ENCODE results near the gene PACS2.
"Not testable (repeated sequence)": the region's sequence is repeated elsewhere in the genome, so short reads cannot be mapped to it uniquely, and the experiment has no call there.

PACS2 gene

DNA sequence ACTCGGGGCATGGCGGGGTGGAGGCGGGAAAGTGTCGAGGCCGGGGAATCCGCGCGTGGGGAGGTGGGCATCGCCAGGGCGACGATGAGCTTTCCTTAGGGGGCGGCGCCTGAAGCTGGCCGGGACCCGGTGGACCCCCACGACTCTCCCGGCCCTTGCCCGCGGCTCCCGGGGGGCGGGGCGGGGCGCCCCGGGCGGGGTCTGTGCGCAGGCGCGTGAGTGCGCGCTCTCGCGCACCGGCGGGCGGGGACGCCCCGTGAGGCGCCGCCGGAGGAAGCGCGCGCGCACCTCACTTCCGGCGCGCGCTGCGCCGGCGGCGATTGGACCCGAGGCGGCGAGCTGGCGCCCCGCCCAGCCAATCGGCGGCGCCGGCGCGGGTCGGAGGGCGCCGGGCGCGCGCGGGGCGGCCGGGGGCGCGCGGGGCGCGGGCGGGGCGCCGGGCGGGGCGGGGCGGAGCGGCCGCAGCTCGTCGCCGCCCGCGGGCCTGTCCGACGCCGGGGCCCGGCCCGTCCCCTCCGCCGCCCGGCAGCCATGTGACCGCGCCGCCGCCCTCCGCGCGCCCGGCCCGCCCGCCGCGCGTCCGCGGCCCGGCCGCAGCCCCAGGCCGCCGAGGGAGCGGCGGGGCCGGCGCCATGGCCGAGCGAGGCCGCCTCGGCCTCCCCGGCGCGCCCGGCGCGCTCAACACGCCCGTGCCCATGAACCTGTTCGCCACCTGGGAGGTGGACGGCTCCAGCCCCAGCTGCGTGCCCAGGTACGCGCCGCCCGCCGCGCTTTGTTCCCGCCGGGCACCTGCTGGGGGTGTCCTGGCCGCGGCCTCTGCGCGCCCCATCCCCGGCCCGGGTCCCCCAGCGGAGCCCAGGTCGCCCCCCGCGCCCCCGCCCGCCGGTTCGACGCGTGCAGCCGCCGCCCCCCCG is at the start of gene PACS2:
Gene PACS2 (plus strand): TSS at position 462 of the 914 bp plus-strand sequence. CDS start 171 bp downstream, at position 633.
- peak; percentile 60 to 75 for DNase-seq

DNA sequence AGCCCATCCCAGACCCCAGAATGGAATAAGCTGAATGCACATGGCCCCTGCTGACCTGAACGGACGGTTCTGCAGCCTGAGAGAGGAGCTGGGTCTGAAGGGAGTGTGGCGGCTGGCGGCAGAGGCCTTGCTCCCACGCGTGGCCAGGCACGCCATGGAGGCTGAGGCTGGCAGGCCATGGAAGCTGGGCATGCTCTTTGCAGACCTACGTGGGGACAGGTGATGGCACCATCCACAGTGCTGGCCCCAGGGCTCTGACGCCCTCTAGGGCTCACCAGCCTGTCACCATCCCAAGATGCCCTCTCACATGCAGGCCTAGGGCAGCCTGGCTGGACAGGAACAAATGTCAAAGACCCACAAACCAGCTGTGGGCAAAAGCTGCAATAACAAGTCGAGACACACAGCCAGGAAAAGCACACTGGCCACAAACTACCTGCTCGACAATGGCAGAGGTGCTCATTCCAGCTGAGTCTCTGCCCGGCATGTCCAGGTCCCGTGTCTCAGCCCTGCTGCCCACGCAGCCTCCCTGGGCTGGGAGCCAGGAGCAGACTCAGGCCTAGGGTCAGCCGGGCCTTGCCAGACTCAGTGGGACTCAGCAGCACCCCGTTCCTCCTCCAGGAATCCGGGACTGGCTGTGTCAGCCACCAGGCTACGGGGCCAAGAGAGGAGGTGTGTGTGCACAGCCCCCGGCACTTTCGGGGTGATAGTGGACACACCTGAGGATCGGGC is 46.6 kb upstream of the PACS2 start:
- no peak for DNase-seq

DNA sequence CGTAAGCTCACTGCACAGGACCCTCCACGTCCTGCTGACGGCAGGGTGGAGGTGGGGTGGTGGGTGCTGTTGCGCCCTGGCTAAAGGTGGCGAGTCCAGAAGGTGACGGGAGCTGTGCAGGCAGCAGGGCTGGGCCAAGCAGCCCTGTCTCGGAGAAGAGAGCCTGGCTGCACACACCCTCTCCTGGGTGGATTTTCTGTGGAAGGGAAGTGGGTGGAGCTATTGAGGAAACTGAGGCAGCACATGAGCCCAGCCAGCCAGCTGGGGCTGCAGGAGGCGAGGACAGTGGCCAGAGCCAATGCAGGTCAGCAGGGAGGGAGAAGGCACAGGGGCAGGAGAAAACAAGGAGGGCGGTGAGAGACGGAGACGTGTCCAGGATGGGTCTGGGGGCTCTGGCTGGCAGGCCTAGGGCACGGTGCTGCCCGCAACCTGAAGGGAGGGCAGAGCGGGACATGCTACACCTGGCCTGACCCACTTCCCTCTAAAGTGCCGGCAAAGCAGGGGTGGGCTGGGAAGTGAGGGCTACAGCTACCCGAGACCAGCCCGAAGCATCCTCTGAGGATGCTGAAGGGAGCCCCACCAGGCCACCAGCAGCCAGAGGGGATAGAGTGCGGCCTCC is 45.7 kb upstream of the PACS2 start:
- DNase-seq = no peak

DNA sequence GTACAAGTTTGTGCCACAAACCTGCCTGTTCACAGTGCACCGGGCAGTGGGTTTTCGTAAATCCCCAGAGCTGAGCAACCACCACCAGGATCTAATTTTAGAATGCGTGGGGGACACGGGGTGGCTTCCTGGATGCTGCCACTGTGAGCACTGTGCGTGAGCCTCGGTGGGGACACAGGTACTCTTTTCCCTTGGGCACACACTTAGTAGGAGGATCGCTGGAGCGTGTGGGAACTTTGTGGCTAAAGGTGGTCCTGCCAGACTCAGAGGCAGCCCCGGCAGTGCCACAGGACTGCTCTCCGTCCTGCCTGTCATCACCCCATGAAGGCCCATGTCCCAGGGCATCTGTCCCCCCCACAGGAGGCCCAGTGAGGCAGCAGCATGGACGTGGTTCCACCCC is 45.1 kb upstream of the PACS2 start:
- no peak for DNase-seq

DNA sequence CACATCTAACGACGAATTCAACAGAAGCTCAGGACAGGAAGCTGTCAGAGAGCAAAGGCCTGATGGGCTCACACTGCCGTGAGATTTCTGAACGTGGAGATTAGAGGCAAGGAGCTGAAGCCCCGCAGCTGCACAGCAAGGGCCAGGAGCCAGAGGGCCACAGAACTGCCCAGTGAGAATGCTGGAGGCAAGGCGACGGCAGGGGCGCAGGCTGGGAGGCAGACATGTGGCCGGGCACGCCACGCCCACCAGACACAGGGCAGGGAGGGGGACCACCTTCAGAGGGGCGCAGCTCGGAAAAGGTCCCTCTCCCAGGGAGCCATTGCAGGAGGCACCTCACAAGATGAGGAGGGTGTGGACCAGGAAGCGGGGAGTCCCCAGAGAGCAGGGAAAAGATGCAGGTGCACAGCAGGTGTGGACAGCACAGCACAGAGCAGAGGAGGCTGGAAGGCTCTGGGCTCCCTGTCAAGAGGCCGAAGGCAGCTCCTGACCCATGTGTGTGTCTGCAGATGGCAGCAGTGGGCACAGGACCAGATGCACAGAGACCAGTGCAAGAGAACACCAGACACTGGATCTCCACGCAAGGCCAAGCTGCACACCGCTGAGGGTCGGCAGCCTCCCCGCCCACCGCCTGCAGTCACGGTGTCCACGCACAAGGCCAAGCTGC is 43.2 kb upstream of the PACS2 start:
- no peak for DNase-seq

DNA sequence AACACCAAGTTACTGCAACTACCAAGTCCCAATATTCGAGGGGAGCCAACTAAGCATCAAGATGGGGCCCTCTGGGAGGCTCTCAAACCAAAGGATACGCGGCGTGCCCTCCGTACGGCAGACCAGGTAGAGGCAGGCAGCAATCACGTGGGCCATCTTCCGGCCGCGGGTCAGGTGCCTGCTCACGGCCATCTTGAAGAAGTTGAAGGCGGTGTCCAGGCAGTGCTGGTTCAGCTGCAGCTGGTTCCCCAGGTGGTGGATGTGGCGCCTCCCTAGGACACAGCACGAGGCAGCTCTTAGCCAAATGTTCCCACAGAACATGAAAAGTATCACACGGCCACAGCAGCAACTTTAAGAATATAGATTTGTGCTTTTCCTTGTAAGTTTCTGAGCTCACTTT is 41.9 kb upstream of the PACS2 start:
- DNase-seq = no peak

DNA sequence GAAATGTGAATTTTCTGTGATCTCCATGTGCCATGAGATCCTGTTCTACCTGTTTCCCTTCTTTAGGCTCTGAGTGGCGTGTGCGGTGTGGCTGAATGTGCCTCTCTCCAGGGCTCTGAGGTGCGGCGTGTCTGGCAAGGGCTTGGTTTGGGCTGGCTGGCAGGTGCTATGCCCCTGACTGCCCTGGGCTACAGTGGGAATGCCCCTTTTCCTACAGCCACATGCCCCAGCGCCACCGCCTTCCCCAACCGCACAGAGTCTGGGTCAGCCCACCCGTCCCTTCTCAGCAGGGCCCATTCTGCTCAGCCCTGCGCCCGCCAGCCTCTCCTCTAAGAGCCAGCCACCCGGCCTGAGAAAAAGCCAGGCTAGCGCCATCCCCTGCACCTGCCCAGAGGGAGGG is 41.5 kb upstream of the PACS2 start:
- DNase-seq = no peak

DNA sequence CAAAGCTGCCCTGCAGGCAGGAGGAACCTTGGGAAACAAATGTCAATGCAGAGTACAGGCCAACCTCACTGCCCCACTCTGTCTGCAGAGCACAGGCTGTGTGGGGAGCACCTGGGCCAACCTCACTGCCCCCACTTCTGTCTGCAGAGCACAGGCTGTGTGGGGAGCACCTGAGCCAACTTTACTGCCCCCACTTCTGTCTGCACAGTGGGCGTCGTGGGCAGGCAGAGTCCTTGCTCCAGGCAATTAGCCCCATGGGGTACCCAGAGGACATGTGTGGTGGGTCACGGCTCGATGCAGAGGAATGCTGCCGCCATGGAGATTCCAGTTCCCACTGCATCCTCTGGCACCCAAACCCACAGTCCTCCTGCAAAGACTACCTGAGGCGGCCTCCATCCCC is 39.9 kb upstream of the PACS2 start:
- no peak for DNase-seq

DNA sequence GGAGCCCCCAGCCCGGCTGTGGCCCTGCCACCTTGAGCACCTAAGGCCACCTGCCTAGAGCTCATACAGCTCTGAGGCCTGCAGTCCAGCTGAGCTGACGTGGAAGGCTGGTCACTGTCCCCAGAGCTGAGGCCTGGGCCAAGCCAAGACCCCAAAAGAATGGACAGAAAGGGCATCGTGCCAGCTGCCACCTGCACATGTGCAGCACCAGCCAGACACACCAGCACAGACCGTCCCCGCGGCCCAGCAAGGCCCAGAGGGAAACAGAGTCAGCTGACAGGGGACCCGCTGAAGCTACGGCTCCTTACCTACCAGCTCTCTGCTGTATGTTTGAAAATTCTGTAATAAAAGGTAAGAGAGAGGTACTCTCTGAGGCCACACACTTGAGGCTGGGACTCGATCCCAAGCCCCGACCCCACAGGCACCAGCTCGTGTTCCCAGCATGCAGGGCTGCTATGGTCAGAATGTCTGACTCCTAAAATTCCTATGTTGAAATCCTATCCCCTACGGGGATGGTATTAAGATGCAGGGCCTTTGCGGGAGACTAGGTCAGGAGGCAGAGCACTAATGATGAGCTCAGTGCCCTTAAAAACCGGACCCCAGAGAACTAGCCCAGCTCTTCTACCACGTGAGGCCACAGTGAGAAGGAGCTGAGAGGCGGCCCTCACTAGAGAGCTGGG is 39.1 kb upstream of the PACS2 start:
- no peak for DNase-seq

DNA sequence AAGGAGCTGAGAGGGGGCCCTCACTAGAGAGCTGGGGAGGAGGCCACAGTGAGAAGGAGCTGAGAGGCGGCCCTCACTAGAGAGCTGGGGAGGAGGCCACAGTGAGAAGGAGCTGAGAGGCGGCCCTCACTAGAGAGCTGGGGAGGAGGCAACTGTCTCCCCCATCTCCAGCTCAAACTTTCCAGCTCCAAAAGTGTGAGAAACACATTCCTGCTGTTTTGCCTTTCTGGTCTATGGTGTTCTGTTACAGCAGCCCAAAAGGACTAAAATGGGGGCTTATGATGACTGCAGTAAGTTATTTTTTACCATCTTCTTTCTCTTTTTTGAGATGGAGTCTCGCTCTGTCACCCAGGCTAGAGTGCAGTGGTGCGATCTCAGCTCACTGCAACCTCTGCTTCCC is 37.1 kb upstream of the PACS2 start:
- not testable (repeated sequence) for DNase-seq

DNA sequence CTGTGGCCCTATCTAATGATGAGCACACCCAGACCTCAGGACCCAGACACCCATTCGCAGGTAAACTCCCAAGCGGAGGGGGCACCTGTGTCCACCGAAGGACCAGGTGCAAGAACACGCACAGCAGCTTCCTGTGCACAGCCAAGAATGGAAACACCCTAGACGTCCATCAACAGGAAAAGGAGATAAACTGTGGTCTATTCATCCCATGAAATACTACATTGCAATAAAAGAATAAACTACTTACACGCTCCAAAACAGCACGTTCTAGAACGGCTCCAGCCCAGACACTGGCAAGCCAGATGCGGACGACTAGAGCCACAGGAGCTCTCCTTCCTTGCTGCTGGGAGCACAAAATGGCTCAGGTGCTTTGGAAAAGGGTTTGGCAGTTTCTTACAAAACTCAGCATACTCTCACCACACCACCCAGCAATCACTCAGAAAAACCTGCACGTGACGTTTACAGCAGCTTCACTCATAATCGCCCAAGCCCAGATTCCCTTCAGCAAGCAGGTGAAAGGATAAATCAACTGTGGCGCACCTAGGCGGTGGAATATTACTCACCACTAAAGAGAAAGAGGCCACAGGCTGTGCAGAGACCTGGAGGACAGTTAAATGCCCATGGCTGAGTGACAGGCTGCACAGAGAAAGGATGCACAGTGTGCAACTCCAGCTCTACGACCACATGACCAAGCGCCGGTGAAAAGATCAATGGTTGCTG is 34.7 kb upstream of the PACS2 start:
- DNase-seq = no peak

DNA sequence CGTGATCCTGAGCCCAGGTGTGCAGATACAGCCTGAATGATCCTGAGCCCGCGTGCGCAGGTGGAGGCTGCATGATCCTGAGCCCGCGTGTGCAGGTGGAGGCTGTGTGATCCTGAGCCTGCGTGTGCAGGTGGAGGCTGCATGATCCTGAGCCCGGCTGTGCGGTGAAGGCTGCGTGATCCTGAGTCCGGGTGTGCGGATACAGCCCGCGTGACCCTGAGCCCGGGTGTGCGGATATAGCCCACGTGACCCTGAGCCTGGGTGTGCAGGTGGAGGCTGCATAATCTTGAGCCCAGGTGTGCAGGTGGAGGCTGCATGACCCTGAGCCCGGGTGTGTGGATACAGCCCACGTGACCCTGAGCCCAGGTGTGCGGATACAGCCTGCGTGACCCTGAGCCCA is 34.0 kb upstream of the PACS2 start:
- DNase-seq = no peak

DNA sequence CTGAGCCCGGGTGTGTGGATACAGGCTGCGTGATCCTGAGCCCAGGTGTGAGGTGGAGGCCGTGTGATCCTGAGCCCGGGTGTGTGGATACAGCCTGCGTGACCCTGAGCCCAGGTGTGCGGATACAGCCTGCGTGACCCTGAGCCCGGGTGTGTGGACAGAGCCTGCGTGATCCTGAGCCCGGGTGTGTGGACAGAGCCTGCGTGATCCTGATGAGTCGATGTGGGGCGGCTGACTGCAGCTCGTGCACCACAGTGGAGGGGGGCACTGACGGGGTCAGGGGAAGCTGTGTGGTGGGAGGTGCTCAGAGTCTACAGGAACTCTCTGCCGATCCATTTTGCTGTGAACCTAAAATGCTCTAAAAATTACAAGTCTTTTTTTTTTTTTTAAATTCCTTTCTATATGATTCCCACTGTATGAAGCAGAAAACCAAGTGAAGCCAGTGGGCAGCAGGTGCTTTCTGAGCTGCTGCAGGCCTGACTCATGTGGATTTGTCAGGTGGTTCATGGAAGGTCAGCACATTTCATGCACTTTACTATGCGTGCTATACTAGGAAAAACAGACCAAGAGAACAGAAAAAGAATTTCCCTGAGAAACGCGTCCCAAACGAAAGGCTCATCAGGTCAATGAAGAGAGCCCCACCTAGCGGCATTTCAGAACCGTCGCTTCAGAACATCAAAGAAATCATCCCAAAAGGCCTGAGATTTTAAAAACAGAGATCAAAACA is 33.0 kb upstream of the PACS2 start:
- DNase-seq = peak in 1 of 2 donors; percentile 11

DNA sequence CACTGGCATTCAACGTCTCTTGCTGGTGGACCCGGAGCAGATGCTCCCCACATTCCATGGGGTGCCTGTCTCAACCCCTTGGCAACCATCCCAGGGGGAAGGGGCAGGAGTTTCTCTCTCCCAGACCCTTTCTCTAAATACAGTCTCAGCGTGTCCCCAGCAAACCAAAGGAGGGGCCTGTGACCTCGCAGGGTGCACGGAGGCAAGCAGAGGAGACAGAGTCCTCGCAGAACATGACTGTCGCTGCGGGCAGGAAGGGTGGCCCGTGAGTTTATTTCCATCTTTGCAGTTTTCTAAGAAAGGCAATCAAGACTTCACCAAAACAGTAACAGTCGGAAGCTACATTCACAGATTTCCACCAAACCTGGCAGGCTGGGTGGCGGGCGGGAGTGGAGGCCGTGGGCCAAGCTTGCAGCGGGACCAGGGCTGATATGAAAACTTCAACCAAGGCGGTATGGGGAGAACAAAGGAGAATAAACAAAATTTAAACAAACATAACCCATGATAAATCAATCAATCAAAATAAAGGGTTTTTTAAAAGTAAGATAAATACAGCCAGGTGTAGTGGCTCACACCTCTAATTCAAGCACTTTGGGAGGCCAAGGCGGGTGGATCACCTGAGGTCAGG is 32.3 kb upstream of the PACS2 start:
- DNase-seq = no peak

DNA sequence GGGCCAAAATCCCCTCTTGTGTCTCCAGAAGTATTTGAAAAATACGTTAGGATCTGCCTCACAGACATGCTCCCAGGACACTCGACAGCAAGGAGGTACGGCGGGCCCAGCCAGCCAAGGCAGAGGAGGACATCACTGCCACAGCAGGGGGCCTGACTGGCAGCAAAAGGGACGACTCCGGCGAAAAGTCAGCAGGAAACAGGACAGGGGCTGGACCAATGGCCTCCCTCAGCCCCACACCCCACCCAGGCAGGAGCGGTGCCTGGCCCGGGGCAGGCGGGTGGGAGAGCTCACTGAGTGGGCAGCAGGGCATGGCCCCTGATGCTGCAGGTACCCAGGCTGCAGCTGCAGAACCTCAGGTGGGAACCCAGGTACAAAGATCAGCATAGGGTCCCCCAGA is 31.5 kb upstream of the PACS2 start:
- DNase-seq = no peak

DNA sequence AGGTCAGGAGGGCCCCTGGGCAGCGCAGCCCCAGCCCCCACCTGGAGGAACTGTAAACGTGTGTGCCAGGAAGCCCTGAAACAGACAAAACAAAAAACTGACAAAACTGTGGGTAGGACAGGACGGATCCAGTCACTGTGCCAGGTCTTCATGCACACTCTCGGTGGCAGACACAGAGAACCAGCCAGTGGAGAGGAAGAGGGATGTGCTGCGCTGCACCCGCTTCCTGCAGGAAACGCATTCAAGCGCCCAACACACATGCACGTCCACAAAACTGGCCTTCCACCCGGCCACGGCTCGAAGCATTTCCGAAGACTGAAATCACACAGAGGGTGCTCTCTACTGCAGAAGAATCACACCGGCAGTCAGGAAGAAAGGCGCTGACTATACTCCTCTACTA is 30.6 kb upstream of the PACS2 start:
- no peak for DNase-seq

DNA sequence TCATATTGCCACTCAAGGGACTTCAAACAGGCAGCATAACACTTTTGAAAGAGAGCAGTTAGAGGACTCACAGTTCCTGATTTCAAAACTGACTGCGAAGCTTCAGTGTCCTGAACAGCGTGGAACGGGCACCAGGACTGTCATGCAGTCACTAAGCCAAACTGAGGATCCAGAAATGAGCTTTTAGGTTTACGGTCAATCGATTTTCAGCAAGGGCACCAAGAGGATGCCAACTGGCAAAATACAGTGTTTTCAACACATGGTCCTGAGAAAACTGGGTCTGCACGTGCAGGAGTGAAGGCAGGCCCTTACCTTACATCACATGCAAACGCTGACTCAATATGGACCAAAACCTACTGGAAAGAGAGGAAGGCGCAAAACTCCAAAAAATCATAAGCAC is 29.4 kb upstream of the PACS2 start:
- no peak for DNase-seq

DNA sequence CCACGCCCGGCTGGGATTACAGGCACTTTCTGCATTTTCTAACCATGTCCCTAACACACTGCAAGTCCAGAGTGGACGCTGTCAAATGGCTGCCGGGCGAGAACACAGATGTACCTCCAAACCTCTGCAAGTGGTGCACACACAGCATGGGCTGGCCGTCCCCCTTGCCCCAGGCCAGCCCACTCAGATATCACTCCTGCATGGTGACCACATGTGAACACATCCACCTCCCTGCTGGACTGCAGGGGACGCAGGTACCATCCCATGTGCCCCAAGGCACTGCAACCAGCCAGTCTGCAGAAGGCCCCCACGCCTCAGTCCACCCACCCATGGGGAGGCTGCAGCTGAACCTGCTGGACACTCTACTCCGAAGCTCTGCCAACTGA is 27.8 kb upstream of the PACS2 start:
- DNase-seq = no peak

DNA sequence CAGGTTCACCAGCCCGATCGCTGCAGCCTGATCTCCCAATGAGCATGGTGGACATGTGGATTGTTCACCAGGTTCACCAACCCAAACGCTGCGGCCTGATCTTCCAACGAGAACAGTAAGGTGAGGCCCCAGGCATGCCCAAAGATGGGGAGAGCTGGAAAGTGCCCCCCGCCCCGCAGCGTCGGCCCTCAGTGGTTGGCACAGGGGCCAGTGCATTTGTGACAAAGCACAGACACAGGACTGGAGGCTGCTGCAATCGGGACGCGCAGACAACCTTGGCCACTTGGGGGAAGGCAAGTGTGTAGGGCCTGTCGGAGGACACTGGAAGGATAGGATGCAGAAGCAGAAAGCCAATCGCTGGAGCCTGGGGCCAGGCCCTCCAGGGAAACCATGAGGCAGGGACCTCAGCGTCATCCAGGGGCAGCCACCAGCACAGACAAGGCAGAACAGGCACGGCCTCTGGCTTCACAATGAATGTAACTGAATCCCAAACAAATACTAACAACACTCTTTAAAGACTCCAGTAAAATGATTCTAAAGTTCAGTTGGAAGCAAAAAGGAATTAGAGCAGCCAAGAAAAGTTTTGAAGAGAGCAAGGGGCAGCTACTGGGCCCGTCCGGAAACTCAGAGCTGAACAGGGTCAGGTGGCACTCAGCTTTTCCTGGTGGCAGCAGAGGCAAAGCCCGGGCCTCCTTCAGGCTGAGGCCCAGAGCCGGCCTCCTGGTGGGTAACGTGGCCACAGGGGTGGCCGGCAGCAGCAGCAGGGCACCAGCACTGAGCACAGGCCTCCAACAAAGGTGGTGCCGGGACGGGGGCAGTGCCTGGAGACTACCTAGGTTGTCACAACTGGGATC is 27.1 kb upstream of the PACS2 start:
- no peak for DNase-seq

DNA sequence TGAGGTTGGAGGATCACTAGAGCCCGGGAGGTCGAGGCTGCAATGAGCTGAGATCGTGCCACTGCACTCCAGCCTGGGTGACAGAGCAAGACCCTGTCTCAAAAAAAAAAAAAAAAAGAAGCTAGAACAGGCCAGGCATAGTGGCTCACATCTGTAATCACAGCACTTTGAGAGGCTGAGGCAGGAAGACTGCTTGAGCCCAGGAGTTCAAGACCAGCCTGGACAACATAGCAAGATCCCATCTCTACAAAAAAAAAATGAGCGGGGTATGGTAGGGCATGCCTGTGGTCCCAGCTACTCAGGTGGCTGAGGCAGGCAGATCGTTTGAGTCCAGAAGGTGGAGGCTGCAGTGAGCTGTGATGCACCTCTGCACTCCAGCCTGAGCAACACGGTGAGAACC is 25.6 kb upstream of the PACS2 start:
- not testable (repeated sequence) for DNase-seq

All from stimulated activated CD4-positive, alpha-beta T cell treated with anti-CD3 and anti-CD28 coated beads, Interleukin-2, amount 100 ng/mL, for 48 hours (primary cell).